ENCODE measurements around the gene GPC6.

GPC6 gene

GRCh38 chr13:93262729-93263345 is 36.2 kb downstream of the GPC6 start:
- H4K20me1 ChIP-seq (ENCODE audit: insufficient read depth), result no peaks in the 10 kb centered on the region
- no peak overlapping the region for H3K4me2 ChIP-seq
- H3K27ac ChIP-seq, result no peak overlapping the region
- H3K4me1 ChIP-seq (ENCODE audit: low read depth, poor library complexity, severe bottlenecking), result no peaks in the 10 kb centered on the region
- no peak overlapping the region for H2AFZ ChIP-seq (ENCODE audit: low read depth)
- no peak overlapping the region for H3K4me3 ChIP-seq (IDR thresholded peaks at IDR 0.05; ENCODE audit: insufficient read depth, low read depth, low read length)
- no peak overlapping the region for H3K9ac ChIP-seq
- TF ChIP-seq CTCF (conservative IDR thresholded peaks at IDR 0.05; ENCODE audit: low read depth, low read length), result no peak
- no peaks in the 10 kb centered on the region for H3K79me2 ChIP-seq (ENCODE audit: insufficient read depth, low read depth)
- no peaks in the 10 kb centered on the region for H3K36me3 ChIP-seq (ENCODE audit: insufficient read depth)
- H3K27me3 ChIP-seq (ENCODE audit: insufficient read depth, low read depth), result no peaks in the 10 kb centered on the region

GRCh38 chr13:93264876-93265275 is 38.3 kb downstream of the GPC6 start:
- no peaks in the 10 kb centered on the region for H3K79me2 ChIP-seq (ENCODE audit: insufficient read depth, low read depth)
- TF ChIP-seq CTCF (conservative IDR thresholded peaks at IDR 0.05; ENCODE audit: low read depth, low read length), result no peak

GRCh38 chr13:93265800-93266199 is 39.2 kb downstream of the GPC6 start:
- H3K79me2 ChIP-seq (ENCODE audit: insufficient read depth, low read depth), result no peaks in the 10 kb centered on the region
- H3K4me3 ChIP-seq (IDR thresholded peaks at IDR 0.05; ENCODE audit: insufficient read depth, low read depth, low read length), result no peak overlapping the region
- no peak for TF ChIP-seq CTCF (conservative IDR thresholded peaks at IDR 0.05; ENCODE audit: low read depth, low read length)
- H3K4me2 ChIP-seq, result no peak overlapping the region
- H3K4me1 ChIP-seq (ENCODE audit: low read depth, poor library complexity, severe bottlenecking), result no peaks in the 10 kb centered on the region
- no peaks in the 10 kb centered on the region for H3K27me3 ChIP-seq (ENCODE audit: insufficient read depth, low read depth)
- no peaks in the 10 kb centered on the region for H4K20me1 ChIP-seq (ENCODE audit: insufficient read depth)
- no peak overlapping the region for H3K27ac ChIP-seq
- no peaks in the 10 kb centered on the region for H3K36me3 ChIP-seq (ENCODE audit: insufficient read depth)
- no peak overlapping the region for H3K9ac ChIP-seq
- no peak overlapping the region for H2AFZ ChIP-seq (ENCODE audit: low read depth)

More at GRCh38 chr13:93264876-93265275, 38.3 kb downstream of the GPC6 start:
- no peak overlapping the region for H3K9ac ChIP-seq
- H3K27me3 ChIP-seq (ENCODE audit: insufficient read depth, low read depth), result no peaks in the 10 kb centered on the region
- no peaks in the 10 kb centered on the region for H3K4me1 ChIP-seq (ENCODE audit: low read depth, poor library complexity, severe bottlenecking)
- no peak overlapping the region for H3K4me2 ChIP-seq
- no peaks in the 10 kb centered on the region for H4K20me1 ChIP-seq (ENCODE audit: insufficient read depth)
- H3K27ac ChIP-seq, result no peak overlapping the region
- H2AFZ ChIP-seq (ENCODE audit: low read depth), result no peak overlapping the region
- no peaks in the 10 kb centered on the region for H3K36me3 ChIP-seq (ENCODE audit: insufficient read depth)
- no peak overlapping the region for H3K4me3 ChIP-seq (IDR thresholded peaks at IDR 0.05; ENCODE audit: insufficient read depth, low read depth, low read length)

- Histone ChIP-seq H2AFZ (ENCODE audit: low read depth) (no peak overlapping the region), H3K79me2 (ENCODE audit: insufficient read depth, low read depth) (no peaks in the 10 kb centered on the region), H3K4me3 (IDR thresholded peaks at IDR 0.05; ENCODE audit: insufficient read depth, low read depth, low read length) (no peak overlapping the region), H3K36me3 (ENCODE audit: insufficient read depth) (no peaks in the 10 kb centered on the region), H3K27ac (no peak overlapping the region), H4K20me1 (ENCODE audit: insufficient read depth) (no peaks in the 10 kb centered on the region), H3K27me3 (ENCODE audit: insufficient read depth, low read depth) (no peaks in the 10 kb centered on the region), H3K4me2 (no peak overlapping the region), H3K9ac (no peak overlapping the region), H3K4me1 (ENCODE audit: low read depth, poor library complexity, severe bottlenecking) (no peaks in the 10 kb centered on the region)
- TF ChIP-seq CTCF (conservative IDR thresholded peaks at IDR 0.05; ENCODE audit: low read depth, low read length), result no peak
Observed at GRCh38 chr13:93266681-93267080, 40.1 kb downstream of the GPC6 start.
